ENCODE results near the gene RCL1. TPM values are rescaled to one million over a fixed set of nuclear protein-coding genes. Genes with fewer than 3 reads are reported as not detected.
A peak's percentile ranks its signal among the peaks of the same experiment; 100 is the strongest.

Gene RCL1
- total and polyA plus RNA-seq, 2 of the 13 experiments (the other 11 are each of a cell fraction or from before 2014, with no cell fraction given): 22.3 to 31.6 TPM

DNA sequence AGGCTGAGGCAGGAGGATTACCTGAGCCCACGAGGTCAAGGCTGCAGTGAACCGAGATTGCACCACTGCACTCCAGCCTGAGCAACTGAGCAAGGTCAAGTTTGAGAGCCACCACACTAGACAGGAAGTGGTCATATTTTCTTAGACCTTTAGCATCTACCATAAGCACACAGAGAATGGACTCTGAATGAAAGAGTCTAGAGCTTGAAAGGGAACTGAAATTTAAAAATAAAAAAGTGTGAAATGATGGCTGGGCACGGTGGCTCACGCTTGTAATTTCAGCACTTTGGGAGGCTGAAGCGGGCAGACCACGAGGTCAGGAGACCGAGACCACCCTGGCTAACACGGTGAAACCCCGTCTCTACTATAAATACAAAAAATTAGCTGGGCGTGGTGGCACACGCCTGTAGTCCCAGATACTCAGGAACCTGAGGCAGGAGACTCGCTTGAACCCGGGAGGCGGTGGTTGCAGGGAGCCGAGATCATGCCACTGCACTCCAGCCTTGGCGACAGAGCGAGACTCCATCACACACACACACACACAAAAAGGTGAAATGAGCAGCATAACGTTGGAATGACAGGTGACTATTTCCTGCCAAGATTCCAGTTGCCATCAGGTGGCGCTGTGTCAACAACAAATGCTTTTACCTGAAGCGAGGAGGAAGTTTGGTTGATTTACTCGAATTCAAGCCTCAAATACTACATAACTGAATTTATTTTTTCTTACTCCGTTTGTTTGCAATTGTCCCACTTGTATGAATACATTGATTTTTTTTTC lies 30.4 kb upstream of the RCL1 start (continued):
- TF ChIP-seq ZNF367 (CRISPR knock-in tag; IDR thresholded peaks at IDR 0.05; ENCODE audit: borderline replicate concordance) (no peak), SALL2 (CRISPR knock-in tag; IDR thresholded peaks at IDR 0.05) (no peak), PCBP1 (IDR thresholded peaks at IDR 0.05; ENCODE audit: borderline replicate concordance, low read depth, low read length) (no peak), RXRB (CRISPR knock-in tag; IDR thresholded peaks at IDR 0.05; ENCODE audit: borderline replicate concordance) (peak; percentile 55), POLR2AphosphoS2 (IDR thresholded peaks at IDR 0.05; ENCODE audit: low read depth, low read length) (no peak), ZNF343 (CRISPR knock-in tag; IDR thresholded peaks at IDR 0.05) (no peak), ZNF496 (CRISPR knock-in tag; IDR thresholded peaks at IDR 0.05; ENCODE audit: insufficient replicate concordance) (no peak), TSC22D2 (CRISPR knock-in tag; IDR thresholded peaks at IDR 0.05; ENCODE audit: borderline replicate concordance) (no peak), RAD51 (IDR thresholded peaks at IDR 0.05; ENCODE audit: borderline replicate concordance) (no peak), HNRNPL (IDR thresholded peaks at IDR 0.05; ENCODE audit: low read depth, low read length) (no peak), NFKB2 (CRISPR knock-in tag; IDR thresholded peaks at IDR 0.05; ENCODE audit: borderline replicate concordance) (peak; percentile 22; the same call in 1 of the 2 replicates), ZBTB3 (CRISPR knock-in tag; IDR thresholded peaks at IDR 0.05; ENCODE audit: borderline replicate concordance, low read depth) (no peak), ZNF773 (CRISPR knock-in tag; IDR thresholded peaks at IDR 0.05; ENCODE audit: borderline replicate concordance) (no peak), ZNF530 (CRISPR knock-in tag; IDR thresholded peaks at IDR 0.05; ENCODE audit: low read depth) (no peak), ZFP37 (CRISPR knock-in tag; IDR thresholded peaks at IDR 0.05; ENCODE audit: borderline replicate concordance) (no peak), SMAD9 (CRISPR knock-in tag; IDR thresholded peaks at IDR 0.05) (no peak), HOXA3 (CRISPR knock-in tag; IDR thresholded peaks at IDR 0.05) (peak; percentile 6; the same call in 1 of the 2 replicates), MIXL1 (CRISPR knock-in tag; IDR thresholded peaks at IDR 0.05) (peak; percentile 73; the same call in 1 of the 2 replicates)
- TF ChIP-seq, protein P1, sequence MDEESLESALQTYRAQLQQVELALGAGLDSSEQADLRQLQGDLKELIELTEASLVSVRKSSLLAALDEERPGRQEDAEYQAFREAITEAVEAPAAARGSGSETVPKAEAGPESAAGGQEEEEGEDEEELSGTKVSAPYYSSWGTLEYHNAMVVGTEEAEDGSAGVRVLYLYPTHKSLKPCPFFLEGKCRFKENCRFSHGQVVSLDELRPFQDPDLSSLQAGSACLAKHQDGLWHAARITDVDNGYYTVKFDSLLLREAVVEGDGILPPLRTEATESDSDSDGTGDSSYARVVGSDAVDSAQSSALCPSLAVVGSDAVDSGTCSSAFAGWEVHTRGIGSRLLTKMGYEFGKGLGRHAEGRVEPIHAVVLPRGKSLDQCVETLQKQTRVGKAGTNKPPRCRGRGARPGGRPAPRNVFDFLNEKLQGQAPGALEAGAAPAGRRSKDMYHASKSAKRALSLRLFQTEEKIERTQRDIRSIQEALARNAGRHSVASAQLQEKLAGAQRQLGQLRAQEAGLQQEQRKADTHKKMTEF (CRISPR knock-in tag; IDR thresholded peaks at IDR 0.05): no peak
- TF ChIP-seq, protein P2, sequence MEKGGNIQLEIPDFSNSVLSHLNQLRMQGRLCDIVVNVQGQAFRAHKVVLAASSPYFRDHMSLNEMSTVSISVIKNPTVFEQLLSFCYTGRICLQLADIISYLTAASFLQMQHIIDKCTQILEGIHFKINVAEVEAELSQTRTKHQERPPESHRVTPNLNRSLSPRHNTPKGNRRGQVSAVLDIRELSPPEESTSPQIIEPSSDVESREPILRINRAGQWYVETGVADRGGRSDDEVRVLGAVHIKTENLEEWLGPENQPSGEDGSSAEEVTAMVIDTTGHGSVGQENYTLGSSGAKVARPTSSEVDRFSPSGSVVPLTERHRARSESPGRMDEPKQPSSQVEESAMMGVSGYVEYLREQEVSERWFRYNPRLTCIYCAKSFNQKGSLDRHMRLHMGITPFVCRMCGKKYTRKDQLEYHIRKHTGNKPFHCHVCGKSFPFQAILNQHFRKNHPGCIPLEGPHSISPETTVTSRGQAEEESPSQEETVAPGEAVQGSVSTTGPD (CRISPR knock-in tag; IDR thresholded peaks at IDR 0.05): no peak
- TF ChIP-seq, protein P3, sequence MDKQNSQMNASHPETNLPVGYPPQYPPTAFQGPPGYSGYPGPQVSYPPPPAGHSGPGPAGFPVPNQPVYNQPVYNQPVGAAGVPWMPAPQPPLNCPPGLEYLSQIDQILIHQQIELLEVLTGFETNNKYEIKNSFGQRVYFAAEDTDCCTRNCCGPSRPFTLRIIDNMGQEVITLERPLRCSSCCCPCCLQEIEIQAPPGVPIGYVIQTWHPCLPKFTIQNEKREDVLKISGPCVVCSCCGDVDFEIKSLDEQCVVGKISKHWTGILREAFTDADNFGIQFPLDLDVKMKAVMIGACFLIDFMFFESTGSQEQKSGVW (CRISPR knock-in tag; IDR thresholded peaks at IDR 0.05; ENCODE audit: borderline replicate concordance): no peak
- TF ChIP-seq, protein P4, sequence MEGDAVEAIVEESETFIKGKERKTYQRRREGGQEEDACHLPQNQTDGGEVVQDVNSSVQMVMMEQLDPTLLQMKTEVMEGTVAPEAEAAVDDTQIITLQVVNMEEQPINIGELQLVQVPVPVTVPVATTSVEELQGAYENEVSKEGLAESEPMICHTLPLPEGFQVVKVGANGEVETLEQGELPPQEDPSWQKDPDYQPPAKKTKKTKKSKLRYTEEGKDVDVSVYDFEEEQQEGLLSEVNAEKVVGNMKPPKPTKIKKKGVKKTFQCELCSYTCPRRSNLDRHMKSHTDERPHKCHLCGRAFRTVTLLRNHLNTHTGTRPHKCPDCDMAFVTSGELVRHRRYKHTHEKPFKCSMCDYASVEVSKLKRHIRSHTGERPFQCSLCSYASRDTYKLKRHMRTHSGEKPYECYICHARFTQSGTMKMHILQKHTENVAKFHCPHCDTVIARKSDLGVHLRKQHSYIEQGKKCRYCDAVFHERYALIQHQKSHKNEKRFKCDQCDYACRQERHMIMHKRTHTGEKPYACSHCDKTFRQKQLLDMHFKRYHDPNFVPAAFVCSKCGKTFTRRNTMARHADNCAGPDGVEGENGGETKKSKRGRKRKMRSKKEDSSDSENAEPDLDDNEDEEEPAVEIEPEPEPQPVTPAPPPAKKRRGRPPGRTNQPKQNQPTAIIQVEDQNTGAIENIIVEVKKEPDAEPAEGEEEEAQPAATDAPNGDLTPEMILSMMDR (CRISPR knock-in tag; IDR thresholded peaks at IDR 0.05): peak; percentile 94
- TF ChIP-seq, protein P5, sequence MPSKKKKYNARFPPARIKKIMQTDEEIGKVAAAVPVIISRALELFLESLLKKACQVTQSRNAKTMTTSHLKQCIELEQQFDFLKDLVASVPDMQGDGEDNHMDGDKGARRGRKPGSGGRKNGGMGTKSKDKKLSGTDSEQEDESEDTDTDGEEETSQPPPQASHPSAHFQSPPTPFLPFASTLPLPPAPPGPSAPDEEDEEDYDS (CRISPR knock-in tag; IDR thresholded peaks at IDR 0.05): no peak

All from HepG2 (cell line).